GM23338 (cell line): ENCODE data around the gene UBXN10.

Source experiments
- CTCF ChIP-seq, 2 experiments: fragments of 200-600 bp in 1 of 2; sonication (generic) in 1 of 2; conservative IDR thresholded peaks; 2 replicates each; pipeline versions ENCODE4 v1.5.1 to v1.6.1; 2016 to 2017; ENCODE audit warnings: antibody characterized with exemption in 2 of 2, low read depth in 2 of 2, mild to moderate bottlenecking in 2 of 2, moderate library complexity in 1 of 2
- EZH2phosphoT487 ChIP-seq: fragments of 200-600 bp; sonication (generic); IDR thresholded peaks from one replicate; pipeline ENCODE4 v1.8.1; 2018; ENCODE audit warnings: antibody characterized with exemption; ENCODE audit not compliant: unreplicated experiment
- POLR2AphosphoS5 ChIP-seq: IDR thresholded peaks from 2 replicates; pipeline ENCODE4 v1.6.1; 2016; ENCODE audit warnings: antibody characterized with exemption, low read depth

- TF ChIP-seq CTCF (conservative IDR thresholded peaks at IDR 0.05; ENCODE audit: low read depth in 2 of 2): no peak
- TF ChIP-seq POLR2AphosphoS5: no peak
- TF ChIP-seq EZH2phosphoT487: no peak
Measured at GRCh38 chr1:20198296-20198695, 12.4 kb downstream of the UBXN10 start.
